AG04450 (cell line): ENCODE results near the gene RAVER1. TPM values are rescaled to one million over a fixed set of nuclear protein-coding genes. Genes with fewer than 3 reads are reported as not detected.

Source experiments
- CTCF ChIA-PET: fragments of 300-600, 350-600 bp; formaldehyde crosslinking; extraction: SDS; loops from one replicate; lab custom pipeline; 2022; ENCODE audit warnings: antibody characterized with exemption, inconsistent platforms; lab: Charles Lee
- POLR2A ChIA-PET: fragments of 350-600 bp; formaldehyde crosslinking; extraction: SDS; loops from one replicate; lab custom pipeline; 2021; ENCODE audit warnings: antibody characterized with exemption, inconsistent platforms; lab: Yijun Ruan, JAX
- DNase-seq: peaks from one replicate; pipeline ENCODE4 v3.0.0-alpha.2; 2011; ENCODE audit warnings: low read depth, low spot score
- H3K27ac ChIP-seq: one replicate; pipeline ENCODE4 v1.5.1; 2012; ENCODE audit warnings: low read depth, low read length, control low read depth
- H3K27me3 ChIP-seq: one replicate; pipeline ENCODE4 v1.6.0; 2012; ENCODE audit warnings: low read length; ENCODE audit not compliant: control insufficient read depth, insufficient read depth
- H3K4me3 ChIP-seq: 2 replicates; pipeline ENCODE4 v1.5.1; 2011; ENCODE audit warnings: mild to moderate bottlenecking, low read depth, low read length, control low read depth
- H3K9me3 ChIP-seq: 2 replicates; pipeline ENCODE4 v1.5.1; 2012; ENCODE audit warnings: low read length; ENCODE audit not compliant: control insufficient read depth, insufficient read depth
- CTCF ChIP-seq: IDR thresholded peaks from 2 replicates; pipeline ENCODE4 v1.5.1; 2011; ENCODE audit warnings: low read depth, low read length, control low read depth, inconsistent platforms
- polyA plus RNA-seq: library from polyadenylated mRNA; depleted of rRNA; stranded (reverse); fragments of >200 nt; gene quantifications from 2 replicates; pipeline ENCODE4 v1.2.3, GENCODE V29; 2011

RAVER1 gene
- polyA plus RNA-seq, 1 experiment: 2.2 TPM

DNA sequence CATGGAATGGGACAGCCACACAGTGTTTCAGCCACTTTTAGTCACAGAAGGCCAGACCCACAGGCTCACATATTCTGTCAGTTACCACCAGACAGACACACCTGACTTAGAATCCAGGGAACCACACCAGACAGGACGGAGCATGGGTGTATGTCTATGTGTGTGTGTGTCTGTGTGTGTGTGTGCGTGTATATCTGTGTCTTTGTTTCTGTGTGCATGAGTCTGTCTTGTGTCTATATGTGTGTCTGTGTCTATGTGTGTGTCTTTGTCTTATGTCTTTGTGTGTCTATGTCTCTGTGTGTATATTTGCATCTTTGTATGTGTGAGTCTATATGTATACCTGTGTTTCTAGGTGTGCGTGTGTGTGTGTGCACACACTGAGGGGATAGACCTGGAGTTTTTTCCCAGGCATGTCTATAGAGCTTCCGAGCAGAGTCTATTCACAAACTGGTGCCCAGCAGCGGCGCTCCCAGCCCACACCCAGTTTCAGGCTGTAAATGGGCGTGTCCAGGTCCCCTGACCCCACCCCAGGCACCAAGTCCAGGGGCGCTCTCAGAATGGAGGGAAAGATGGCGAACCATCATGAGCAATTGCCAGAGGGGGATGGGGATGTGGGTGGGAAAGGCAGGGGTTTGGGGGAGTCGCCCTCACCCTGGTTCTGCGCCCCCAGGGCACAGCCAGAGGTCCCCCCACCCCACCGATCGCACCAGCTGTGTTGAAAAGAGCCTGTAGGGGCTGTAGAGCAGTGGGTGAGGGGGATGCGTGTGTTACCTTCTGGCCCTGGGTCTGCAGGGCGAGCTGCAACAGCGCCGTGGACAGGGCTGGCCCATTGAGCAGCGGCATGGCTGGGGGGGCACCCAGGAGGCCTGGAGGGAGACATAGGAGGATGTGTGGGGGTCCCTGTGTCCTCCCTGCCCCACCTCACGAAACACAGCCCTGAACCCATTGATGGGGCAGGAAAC lies 11.2 kb downstream of the RAVER1 start:
- Histone ChIP-seq H3K9me3 (no peaks in the 10 kb centered on the region; the same call in 1 of the 2 replicates), H3K27me3 (no peaks in the 10 kb centered on the region), H3K4me3 (no peak overlapping the region), H3K27ac (no peak overlapping the region)
- no peak for DNase-seq
- POLR2A ChIA-PET: no interaction called here
- CTCF ChIA-PET: no interaction called here
- no peak for TF ChIP-seq CTCF

GRCh38 chr19:10321417-10321797 lies 11.9 kb downstream of the RAVER1 start:
- no peak overlapping the region for H3K4me3 ChIP-seq
- ChIA-PET POLR2A (no interaction called here), CTCF (no interaction called here)
- no peak for DNase-seq
- H3K27ac ChIP-seq: no peak overlapping the region
- no peaks in the 10 kb centered on the region for H3K27me3 ChIP-seq
- no peaks in the 10 kb centered on the region; the same call in 1 of the 2 replicates for H3K9me3 ChIP-seq
- no peak for TF ChIP-seq CTCF

GRCh38 chr19:10320602-10321416 lies 12.5 kb downstream of the RAVER1 start:
- ChIA-PET CTCF (no interaction called here), POLR2A (no interaction called here)
- TF ChIP-seq CTCF: no peak
- no peaks in the 10 kb centered on the region; the same call in 1 of the 2 replicates for H3K9me3 ChIP-seq
- DNase-seq: no peak
- H3K4me3 ChIP-seq: no peak overlapping the region
- no peak overlapping the region for H3K27ac ChIP-seq
- H3K27me3 ChIP-seq: no peaks in the 10 kb centered on the region

GRCh38 chr19:10318807-10319682 lies 14.3 kb downstream of the RAVER1 start:
- DNase-seq: no peak
- CTCF ChIA-PET: no interaction called here
- POLR2A ChIA-PET: interaction anchor here (0.7 to 1.6 kb wide), 2 partner anchors 12 to 16 kb away, joined by 3 to 4 read pairs; no protein-coding TSS in a partner anchor
- TF ChIP-seq CTCF: no peak
- Histone ChIP-seq H3K4me3 (no peak overlapping the region), H3K27ac (no peak overlapping the region), H3K9me3 (no peaks in the 10 kb centered on the region; the same call in 1 of the 2 replicates), H3K27me3 (no peaks in the 10 kb centered on the region)
